B cell (primary cell): ENCODE measurements around the gene KRT24. TPM values are rescaled to one million over a fixed set of nuclear protein-coding genes. Genes with fewer than 3 reads are reported as not detected.

ENCODE experiments used
- ATAC-seq: fragments of 200-7000 bp; cut with Tn5 transposase; one replicate; pipeline ENCODE4 v1.10.0; 2021; ENCODE audit warnings: low read depth, mild to moderate bottlenecking, moderate number of reproducible peaks, moderate library complexity
- CTCF ChIA-PET: fragments of 350-600 bp; sonication (Branson Sonifier 250); formaldehyde crosslinking; loops from one replicate; lab custom pipeline; 2021; ENCODE audit warnings: antibody characterized with exemption, inconsistent platforms; lab: Charles Lee
- POLR2A ChIA-PET: fragments of 350-600 bp; sonication (Branson Sonifier 250); formaldehyde crosslinking; loops from one replicate; lab custom pipeline; 2021; ENCODE audit warnings: antibody characterized with exemption; lab: Charles Lee
- DNase-seq: peaks from one replicate; pipeline ENCODE4 v3.0.0; 2013
- H2AFZ ChIP-seq: 2 replicates; pipeline ENCODE4 v1.6.1; 2012; ENCODE audit warnings: mild to moderate bottlenecking, low read depth, low read length; ENCODE audit not compliant: insufficient read depth, poor library complexity, severe bottlenecking
- H3K27ac ChIP-seq, 2 donors: 1 replicate in 1 of 2; 2 replicates in 1 of 2; pipeline ENCODE4 v1.5.1; 2012 to 2013; ENCODE audit warnings: low read length in 2 of 2, mild to moderate bottlenecking in 2 of 2, moderate library complexity in 1 of 2
- H3K27me3 ChIP-seq, 4 experiments: fragments of 200-600 bp in 1 of 4; sonication (generic) in 1 of 4; replicated peaks in 1 of 4; 1 replicate in 2 of 4; 2 replicates in 2 of 4; pipeline versions ENCODE4 v1.6.1 to v1.7.0; 2013 to 2016; ENCODE audit warnings: low read length in 3 of 4, mild to moderate bottlenecking in 2 of 4, mixed read lengths in 1 of 4, moderate library complexity in 1 of 4; ENCODE audit not compliant: insufficient read depth in 4 of 4, control insufficient read depth in 3 of 4; ENCODE audit errors: control extremely low read depth in 1 of 4
- H3K36me3 ChIP-seq, 2 experiments: replicated peaks in 1 of 2; 1 replicate in 1 of 2; 2 replicates in 1 of 2; pipeline versions ENCODE4 v1.6.1 to v1.7.1; 2013; ENCODE audit warnings: low read length in 1 of 2; ENCODE audit not compliant: insufficient read depth in 2 of 2, control insufficient read depth in 1 of 2; ENCODE audit errors: control extremely low read depth in 1 of 2, extremely low read depth in 1 of 2
- H3K4me1 ChIP-seq, 2 donors: fragments of 200-600 bp in 1 of 2; sonication (generic) in 1 of 2; 1 replicate in 1 of 2; 2 replicates in 1 of 2; pipeline versions ENCODE4 v1.5.1 to v1.6.1; 2013 to 2017; ENCODE audit warnings: low read length in 2 of 2; ENCODE audit not compliant: control insufficient read depth in 2 of 2, insufficient read depth in 2 of 2
- H3K4me2 ChIP-seq: replicated peaks from 2 replicates; pipeline ENCODE3; 2012; ENCODE audit warnings: mild to moderate bottlenecking, low read depth, low read length; ENCODE audit not compliant: poor library complexity, severe bottlenecking
- H3K4me3 ChIP-seq, 5 experiments: fragments of 200-600 bp in 1 of 5; sonication (generic) in 1 of 5; 1 replicate in 3 of 5; 2 replicates in 2 of 5; pipeline versions ENCODE4 v1.5.1 to v1.7.0; 2011 to 2016; ENCODE audit warnings: low read length in 4 of 5, mild to moderate bottlenecking in 4 of 5, low read depth in 2 of 5, control low read depth in 1 of 5, moderate library complexity in 1 of 5; ENCODE audit not compliant: insufficient read depth in 1 of 5; ENCODE audit errors: control extremely low read depth in 1 of 5, extremely low read depth in 1 of 5
- H3K79me2 ChIP-seq: fragments of 200-600 bp; sonication (generic); one replicate; pipeline ENCODE4 v1.6.0; 2016; ENCODE audit warnings: low read length; ENCODE audit not compliant: control insufficient read depth, insufficient read depth
- H3K9ac ChIP-seq: fragments of 200-600 bp; sonication (generic); 2 replicates; pipeline ENCODE4 v1.6.1; 2017; ENCODE audit warnings: mild to moderate bottlenecking, low read length, moderate library complexity
- H3K9me3 ChIP-seq, 3 donors: one replicate each; pipeline versions ENCODE4 v1.6.1 to v1.7.1; 2013; ENCODE audit warnings: low read length in 2 of 3; ENCODE audit not compliant: control insufficient read depth in 2 of 3, insufficient read depth in 1 of 3; ENCODE audit errors: control extremely low read depth in 1 of 3
- H4K20me1 ChIP-seq: 2 replicates; pipeline ENCODE4 v1.6.0; 2012; ENCODE audit warnings: mild to moderate bottlenecking, low read length; ENCODE audit not compliant: insufficient read depth, control insufficient read depth, poor library complexity, severe bottlenecking
- H3K27ac Mint-ChIP-seq: one replicate; pipeline ENCODE4 v1.8.0; 2021; ENCODE audit warnings: mixed read lengths
- H3K27me3 Mint-ChIP-seq: one replicate; pipeline ENCODE4 v1.8.0; 2021; ENCODE audit warnings: mixed read lengths
- H3K4me1 Mint-ChIP-seq: one replicate; pipeline ENCODE4 v1.8.0; 2021; ENCODE audit warnings: mixed read lengths
- H3K4me3 Mint-ChIP-seq: one replicate; pipeline ENCODE4 v1.8.0; 2021; ENCODE audit warnings: mixed read lengths
- H3K9me3 Mint-ChIP-seq: one replicate; pipeline ENCODE4 v1.8.0; 2022; ENCODE audit warnings: mixed read lengths; ENCODE audit not compliant: insufficient read depth
- CTCF ChIP-seq: fragments of 200-600 bp; IDR thresholded peaks from one replicate; pipeline ENCODE4 v1.8.0; 2022; ENCODE audit warnings: antibody characterized with exemption, mild to moderate bottlenecking
- EZH2 ChIP-seq: IDR thresholded peaks from 2 replicates; pipeline ENCODE4 v1.6.1; 2012; ENCODE audit warnings: borderline replicate concordance, low read depth, mild to moderate bottlenecking, moderate library complexity, low read length; ENCODE audit not compliant: insufficient read depth, poor library complexity, severe bottlenecking
- WGBS: methylation state at CpG from one replicate; pipeline ENCODE4 v1.1.5; 2013; ENCODE audit warnings: missing lambda C conversion rate; ENCODE audit not compliant: insufficient coverage; 5-methylcytosine and 5-hydroxymethylcytosine counted together
- intact Hi-C: fragments of 100-400 bp; cut with micrococcal nuclease; formaldehyde crosslinking; loops from one replicate; pipeline ENCODE4 v1.10.0; 2022
- polyA plus RNA-seq: library from polyadenylated mRNA; depleted of rRNA; stranded (reverse); fragments of >200 nt; gene quantifications from 2 replicates; pipeline ENCODE4 v1.2.3, GENCODE V29; 2012
- total RNA-seq, 2 donors: library from RNA; stranded (reverse); fragments of 120-200 nt in 1 of 2; gene quantifications; 1 replicate in 1 of 2; 2 replicates in 1 of 2; pipeline versions ENCODE4 v1.2.3 to v1.2.4, GENCODE V29; 2013 to 2022

The KRT24 gene
- total and polyA plus RNA-seq, 2 donors (not counting 1 experiment from before 2014, with no cell fraction given) = not detected

- Mint-ChIP-seq H3K27ac (no peak overlapping the region), H3K4me1 (no peaks in the 10 kb centered on the region), H3K27me3 (peaks cover 42% of the 10 kb centered on the region), H3K4me3 (no peak overlapping the region), H3K9me3 (no peaks in the 10 kb centered on the region)
- Histone ChIP-seq H3K9me3 (no peaks in the 10 kb centered on the region), H3K4me2 (no peak overlapping the region), H3K36me3 (no peaks in the 10 kb centered on the region), H4K20me1 (no peaks in the 10 kb centered on the region), H3K79me2 (no peaks in the 10 kb centered on the region), H3K27ac (no peak overlapping the region), H3K27me3 (no peaks in the 10 kb centered on the region), H2AFZ (no peak overlapping the region), H3K9ac (no peak overlapping the region), H3K4me3 (no peak overlapping the region), H3K4me1 (no peaks in the 10 kb centered on the region)
- intact Hi-C loops = no loop called here
- ATAC-seq (no peak), DNase-seq (no peak)
- WGBS = 100% methylated on average over 1 of the region's 3 CpGs
- ChIA-PET POLR2A (no interaction called here), CTCF (interaction anchor here (1.1 kb wide), 1 partner anchor 75 kb away, joined by 3 read pairs; no protein-coding TSS in a partner anchor)
- TF ChIP-seq CTCF (no peak), EZH2 (no peak)
Measured at GRCh38 chr17:40717776-40718175, 14.2 kb upstream of the KRT24 start.

- H3K36me3 ChIP-seq = no peaks in the 10 kb centered on the region
- Mint-ChIP-seq H3K9me3 (no peaks in the 10 kb centered on the region), H3K4me1 (no peaks in the 10 kb centered on the region), H3K27me3 (peaks cover 35% of the 10 kb centered on the region), H3K27ac (no peak overlapping the region), H3K4me3 (no peak overlapping the region)
- intact Hi-C loops = loop anchor here (1.0 kb wide), 1 partner anchor 77 kb away; no protein-coding TSS in a partner anchor
- POLR2A ChIA-PET = no interaction called here
- CTCF ChIA-PET = interaction anchor here (1.1 kb wide), 1 partner anchor 99 kb away, joined by 3 read pairs; no protein-coding TSS in a partner anchor
- no peak overlapping the region for H2AFZ ChIP-seq
- no peaks in the 10 kb centered on the region for H3K9me3 ChIP-seq
- TF ChIP-seq EZH2 = no peak
- no peak for TF ChIP-seq CTCF
- no peaks in the 10 kb centered on the region for H4K20me1 ChIP-seq
- ATAC-seq (no peak), DNase-seq (no peak)
- no peak overlapping the region for H3K27ac ChIP-seq
- no peaks in the 10 kb centered on the region for H3K27me3 ChIP-seq
- H3K4me1 ChIP-seq = no peaks in the 10 kb centered on the region
- H3K4me3 ChIP-seq = no peak overlapping the region
- WGBS = 77% methylated on average over 3 of the region's 6 CpGs
- no peak overlapping the region for H3K9ac ChIP-seq
- H3K4me2 ChIP-seq = no peak overlapping the region
- H3K79me2 ChIP-seq = no peaks in the 10 kb centered on the region
Measured at GRCh38 chr17:40714473-40714872, 10.9 kb upstream of the KRT24 start.
